GDM1 (cell line): Measurements from ENCODE around the gene IGF1.
"Not testable (repeated sequence)": the region's sequence is repeated elsewhere in the genome, so short reads cannot be mapped to it uniquely, and the experiment has no call there.

Experiments
- DNase-seq: peaks from one replicate; lab custom pipeline; 2025; lab: John Stamatoyannopoulos, UW

IGF1 gene

GRCh38 chr12:102379346-102380162, 100.8 kb downstream of the IGF1 start:
- no peak for DNase-seq

DNA sequence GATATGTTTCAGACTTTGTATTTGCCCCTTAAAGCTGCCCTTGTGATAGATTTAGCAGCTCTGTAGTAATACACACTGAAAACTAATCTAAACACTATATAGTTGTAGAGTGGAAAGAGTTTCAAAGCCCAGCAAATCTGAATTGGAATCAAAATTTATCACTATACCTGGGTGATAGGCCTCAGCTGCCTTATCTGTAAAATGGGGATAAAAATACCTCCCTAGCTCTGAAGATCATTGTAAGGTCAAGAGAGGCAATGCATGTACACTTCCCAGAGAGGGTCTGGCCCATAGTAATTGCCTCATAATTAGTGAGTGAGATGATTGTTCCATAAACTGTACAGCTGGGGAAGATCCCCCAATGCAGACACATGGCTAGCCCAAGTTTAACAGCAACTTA, 103.6 kb downstream of the IGF1 start:
- DNase-seq: no peak

DNA sequence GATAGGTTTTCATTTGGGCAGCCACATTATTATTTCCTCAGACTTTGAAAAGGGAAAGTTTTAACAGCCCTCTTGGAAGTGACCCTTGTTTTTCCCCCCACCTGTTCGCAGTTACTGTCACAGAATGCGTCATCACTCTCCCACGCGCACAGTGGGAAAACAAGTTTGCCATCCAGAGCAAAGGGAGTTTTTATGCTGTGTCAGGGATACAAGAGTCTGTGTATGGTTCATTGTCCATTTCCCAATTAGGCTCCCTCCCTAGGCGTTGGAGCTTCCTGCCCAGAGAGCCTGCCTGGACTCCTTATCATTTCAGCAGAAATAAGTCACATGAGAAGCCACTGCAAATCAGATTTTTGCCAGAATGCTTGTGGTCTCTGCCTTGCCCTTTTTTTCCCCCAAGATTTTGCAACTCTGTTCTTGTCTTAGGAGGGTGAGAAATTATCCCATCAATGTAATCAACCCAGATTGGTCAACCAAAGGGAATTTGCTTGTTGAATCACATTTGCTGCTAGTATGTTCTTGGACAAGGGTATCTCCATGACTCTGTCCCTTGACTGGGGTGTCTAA, 104.1 kb downstream of the IGF1 start:
- no peak for DNase-seq

GRCh38 chr12:102374190-102374589, 106.2 kb downstream of the IGF1 start:
- DNase-seq: no peak

DNA sequence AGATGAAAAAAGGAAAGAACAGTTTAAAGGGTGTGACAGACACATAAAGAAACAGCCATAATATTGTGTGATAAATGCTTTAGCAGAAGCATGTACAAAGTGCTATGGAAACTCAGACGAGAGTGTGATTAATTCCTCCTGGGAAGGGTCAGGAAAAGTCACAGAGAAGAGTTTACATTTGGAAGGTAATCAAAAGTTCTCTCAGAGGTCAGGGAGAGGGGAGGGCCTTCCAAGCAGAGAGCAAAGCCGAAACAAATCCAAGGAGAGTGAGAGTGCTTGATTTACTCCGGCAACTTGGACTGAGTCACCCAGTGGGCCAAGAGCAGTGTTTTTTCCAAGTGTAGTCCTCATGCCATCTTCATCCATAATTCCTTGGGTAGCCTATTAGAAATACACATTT, 108.3 kb downstream of the IGF1 start:
- no peak for DNase-seq

GRCh38 chr12:102371165-102371564, 109.2 kb downstream of the IGF1 start:
- no peak for DNase-seq

- no peak for DNase-seq
Observed at GRCh38 chr12:102369876-102370275, 110.5 kb downstream of the IGF1 start.

- no peak for DNase-seq
Observed at GRCh38 chr12:102365365-102365764, 115.0 kb downstream of the IGF1 start.

GRCh38 chr12:102364709-102365108, 115.7 kb downstream of the IGF1 start:
- no peak for DNase-seq

DNA sequence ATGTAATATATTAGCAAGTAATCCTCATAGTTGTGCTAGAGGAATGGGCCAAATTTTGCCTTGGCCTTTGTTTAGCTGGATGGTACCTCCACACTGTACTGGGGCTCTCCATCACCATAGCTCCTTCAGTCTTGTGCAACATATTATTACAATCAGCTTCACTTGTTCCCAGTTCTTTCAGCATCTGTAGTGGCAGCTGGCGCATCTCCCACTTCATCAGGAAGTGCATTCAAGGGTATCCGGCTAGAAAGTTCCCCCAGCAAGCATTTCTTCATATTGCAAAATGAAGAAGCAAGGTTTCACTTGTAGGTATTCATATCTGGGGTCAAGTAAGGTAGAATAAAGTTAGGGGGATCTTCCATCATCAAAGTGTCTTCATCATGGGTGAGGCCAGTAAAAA, 123.7 kb downstream of the IGF1 start:
- no peak for DNase-seq

DNA sequence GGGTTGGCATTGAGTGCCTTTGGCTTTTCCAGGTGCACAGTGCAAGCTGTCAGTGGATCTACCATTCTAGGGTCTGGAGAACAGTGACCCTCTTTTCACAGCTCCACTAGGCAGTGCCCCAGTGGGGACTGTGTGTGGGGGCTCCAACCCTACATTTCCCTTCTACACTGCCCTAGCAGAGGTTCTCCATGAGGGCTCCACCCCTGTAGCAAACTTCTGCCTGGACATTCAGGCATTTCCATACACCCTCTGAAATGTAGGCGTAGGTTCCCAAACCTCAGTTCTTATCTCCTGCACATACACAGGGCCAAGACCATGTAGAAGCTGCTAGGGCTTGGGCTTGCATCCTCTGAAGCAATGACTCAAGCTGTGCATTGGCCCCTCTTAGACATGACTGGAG, 126.1 kb downstream of the IGF1 start:
- not testable (repeated sequence) for DNase-seq

- no peak for DNase-seq
Observed at GRCh38 chr12:102351322-102351721, 129.0 kb downstream of the IGF1 start.

GRCh38 chr12:102350070-102350469, 130.3 kb downstream of the IGF1 start:
- no peak for DNase-seq

DNA sequence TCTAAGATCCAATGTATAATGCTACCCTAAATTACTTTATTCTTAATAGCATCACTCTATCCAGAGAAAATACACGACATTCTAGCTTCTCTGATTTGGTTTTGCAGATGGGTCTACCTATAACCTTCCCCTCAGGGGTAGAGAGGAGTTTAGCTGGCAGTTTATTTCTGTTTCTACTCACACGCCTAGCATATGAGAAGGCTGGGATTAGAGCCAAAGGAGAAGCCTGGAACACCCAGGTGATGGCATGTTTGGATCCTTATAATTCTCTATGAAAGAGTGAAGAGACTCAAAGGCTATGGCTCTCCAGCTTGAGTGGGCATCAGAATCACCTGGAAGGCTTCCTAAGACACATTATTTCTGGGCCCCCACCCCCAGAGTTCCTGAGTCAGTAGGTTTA, 131.3 kb downstream of the IGF1 start:
- DNase-seq: no peak

- DNase-seq: no peak
Observed at GRCh38 chr12:102347811-102348210, 132.6 kb downstream of the IGF1 start.
